Stimulated activated naive CD8-positive, alpha-beta T cell treated with anti-CD3 and anti-CD28 coated beads, Interleukin-15, Interleukin-2, amounts not matched to agents 100 ng/mL and 50 ng/mL, for 24 hours (primary cell): ENCODE results near the gene SULT1C4.
"Not testable (repeated sequence)": the region's sequence is repeated elsewhere in the genome, so short reads cannot be mapped to it uniquely, and the experiment has no call there.

Experiments
- H3K27ac Mint-ChIP-seq: one replicate; pipeline ENCODE4 v1.8.0; 2021; ENCODE audit warnings: mild to moderate bottlenecking, mixed read lengths
- H3K27me3 Mint-ChIP-seq: one replicate; pipeline ENCODE4 v1.8.0; 2021; ENCODE audit warnings: mixed read lengths
- H3K36me3 Mint-ChIP-seq: one replicate; pipeline ENCODE4 v1.8.0; 2021; ENCODE audit warnings: low read depth, mixed read lengths
- H3K4me1 Mint-ChIP-seq: one replicate; pipeline ENCODE4 v1.8.0; 2021; ENCODE audit warnings: low read depth, mixed read lengths
- H3K4me3 Mint-ChIP-seq: one replicate; pipeline ENCODE4 v1.8.0; 2021; ENCODE audit warnings: mild to moderate bottlenecking, mixed read lengths
- H3K9me3 Mint-ChIP-seq: one replicate; pipeline ENCODE4 v1.8.0; 2021; ENCODE audit warnings: mixed read lengths

The SULT1C4 gene

DNA sequence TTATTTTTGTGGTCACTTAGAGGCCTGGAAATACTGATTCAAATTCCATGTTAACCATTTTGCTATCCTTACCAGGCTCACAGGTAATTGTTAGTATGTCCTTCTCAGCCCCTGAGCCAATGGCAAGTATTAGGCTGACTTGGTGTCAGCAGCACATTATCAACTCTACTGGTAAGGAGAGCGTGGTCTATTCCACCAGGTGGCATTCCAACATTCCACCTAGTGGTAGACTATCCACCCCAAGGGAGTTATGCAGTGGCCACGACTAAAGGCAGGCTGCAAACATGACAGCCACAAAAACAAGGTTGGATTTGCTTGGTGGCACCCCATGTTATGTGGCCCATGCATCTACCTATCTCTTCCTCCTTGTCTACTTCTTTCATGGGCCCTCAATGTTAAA is 39.5 kb downstream of the SULT1C4 start:
- Mint-ChIP-seq H3K27ac (no peak overlapping the region), H3K4me1 (no peaks in the 10 kb centered on the region), H3K4me3 (no peak overlapping the region), H3K36me3 (no peaks in the 10 kb centered on the region), H3K27me3 (no peaks in the 10 kb centered on the region), H3K9me3 (no peaks in the 10 kb centered on the region)

DNA sequence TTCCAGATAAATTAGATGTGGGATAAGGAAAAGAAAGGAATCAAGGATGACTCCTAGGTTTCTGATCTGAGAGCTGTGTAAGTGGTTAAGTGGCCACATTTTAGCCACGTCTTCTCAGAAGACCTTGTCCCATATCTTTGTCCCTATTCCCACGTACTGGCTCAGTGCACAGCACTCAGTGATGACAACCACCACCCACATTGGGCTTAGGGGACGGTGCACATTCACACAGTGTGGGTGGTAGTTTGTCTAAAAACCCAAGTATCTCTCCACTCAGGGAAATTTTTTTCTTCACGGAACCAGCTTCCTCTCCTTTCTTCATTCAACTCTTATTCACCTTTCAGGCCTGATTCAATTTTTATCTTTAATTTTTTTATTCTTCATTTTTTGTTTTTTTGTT is 40.7 kb downstream of the SULT1C4 start:
- no peaks in the 10 kb centered on the region for H3K36me3 Mint-ChIP-seq
- peaks cover 9% of the 10 kb centered on the region for H3K27me3 Mint-ChIP-seq
- no peaks in the 10 kb centered on the region for H3K4me1 Mint-ChIP-seq
- no peak overlapping the region for H3K4me3 Mint-ChIP-seq
- no peak overlapping the region for H3K27ac Mint-ChIP-seq
- no peaks in the 10 kb centered on the region for H3K9me3 Mint-ChIP-seq

DNA sequence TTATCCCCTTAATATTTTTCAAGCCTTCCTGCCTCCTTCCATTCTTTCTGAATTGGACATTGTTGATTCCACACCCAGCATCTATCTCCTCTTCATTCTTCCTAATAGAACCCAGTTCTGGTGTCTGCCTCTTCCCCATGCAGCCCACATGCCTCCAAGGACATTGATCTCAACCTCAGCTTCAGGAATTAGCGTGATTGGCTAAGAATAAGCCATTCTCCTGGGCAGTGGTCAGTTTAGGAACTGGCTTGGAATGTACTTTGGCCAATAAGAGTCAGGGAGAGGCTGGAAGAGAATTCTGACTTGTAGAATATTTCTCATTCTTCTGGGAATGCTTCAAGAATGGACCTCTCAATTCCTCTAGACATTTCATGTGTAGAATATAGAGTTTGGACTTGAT is 45.3 kb downstream of the SULT1C4 start:
- no peak overlapping the region for H3K27ac Mint-ChIP-seq
- no peak overlapping the region for H3K4me3 Mint-ChIP-seq
- H3K9me3 Mint-ChIP-seq = no peaks in the 10 kb centered on the region
- peaks cover 13% of the 10 kb centered on the region for H3K27me3 Mint-ChIP-seq
- H3K4me1 Mint-ChIP-seq = no peaks in the 10 kb centered on the region
- H3K36me3 Mint-ChIP-seq = no peaks in the 10 kb centered on the region

DNA sequence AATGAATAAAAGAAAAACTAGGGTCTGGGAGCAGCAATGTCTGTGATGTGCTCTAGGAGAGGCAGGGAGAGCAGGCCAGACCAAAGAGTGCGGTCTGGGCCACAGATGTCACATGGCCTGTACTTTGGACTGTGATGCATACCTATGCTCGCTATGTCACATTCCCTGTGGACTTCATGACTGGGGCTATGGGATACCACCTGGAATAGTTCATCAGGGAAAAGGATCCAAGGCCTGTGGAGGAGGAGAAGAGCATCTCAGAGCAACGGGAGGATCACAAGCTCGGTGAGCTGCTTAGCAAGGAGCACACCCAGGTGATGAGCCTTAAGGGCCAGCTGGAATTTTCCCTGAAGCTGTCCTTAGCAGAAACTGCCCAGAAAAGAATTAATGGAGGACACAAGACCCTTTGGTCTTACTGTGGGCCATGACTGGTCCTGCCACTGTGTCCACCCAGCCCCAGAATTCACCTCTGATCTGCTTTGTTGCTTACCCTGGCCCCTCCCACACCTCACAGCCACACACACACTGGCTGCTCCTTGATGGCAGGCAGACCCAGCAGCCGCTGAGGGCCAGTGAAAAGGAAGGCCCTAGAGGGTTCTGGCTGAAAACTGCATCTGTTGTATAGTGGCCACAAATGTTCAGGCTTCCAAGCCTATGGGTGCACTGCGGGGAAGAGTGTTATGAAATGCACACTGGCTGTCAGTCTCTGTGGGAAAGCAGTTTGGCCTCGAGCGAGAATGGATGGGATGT is 45.9 kb downstream of the SULT1C4 start:
- Mint-ChIP-seq H3K9me3 (no peaks in the 10 kb centered on the region), H3K27ac (no peak overlapping the region), H3K27me3 (peaks cover 13% of the 10 kb centered on the region), H3K36me3 (no peaks in the 10 kb centered on the region), H3K4me3 (no peak overlapping the region), H3K4me1 (no peaks in the 10 kb centered on the region)

DNA sequence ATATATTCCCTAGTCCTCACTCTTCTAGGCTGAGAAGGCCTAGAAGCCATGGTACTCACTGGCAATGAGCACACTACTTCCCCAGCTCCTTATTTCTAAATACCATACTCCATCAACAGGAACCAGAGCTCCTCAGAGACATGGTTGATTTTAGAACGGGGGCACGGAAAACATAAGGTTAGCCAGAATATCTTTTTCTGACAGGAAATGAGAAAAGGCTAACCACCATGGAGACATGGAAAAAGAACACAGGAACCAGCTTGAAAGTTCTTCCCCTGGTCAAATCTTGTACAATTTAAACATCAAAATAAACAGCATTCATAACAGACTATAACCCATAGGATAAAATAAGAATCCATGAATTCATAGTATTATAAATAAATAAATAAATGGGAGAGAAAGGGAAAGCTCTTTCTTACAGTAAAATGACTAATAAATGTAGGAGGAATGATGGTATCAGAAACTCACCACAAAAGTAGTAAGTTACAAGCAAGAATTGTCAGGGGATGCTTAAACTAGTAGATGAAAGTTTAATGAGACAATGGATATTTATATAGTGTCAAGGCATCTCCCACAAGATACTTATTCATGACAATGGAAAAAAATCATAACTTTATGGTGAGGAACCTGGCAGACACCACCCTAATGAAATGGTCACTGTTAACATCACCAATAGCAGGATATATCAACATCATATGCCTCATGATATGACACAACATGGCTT is 50.7 kb downstream of the SULT1C4 start:
- H3K27me3 Mint-ChIP-seq = peaks cover 4% of the 10 kb centered on the region
- H3K4me3 Mint-ChIP-seq = no peak overlapping the region
- no peaks in the 10 kb centered on the region for H3K4me1 Mint-ChIP-seq
- H3K36me3 Mint-ChIP-seq = no peaks in the 10 kb centered on the region
- no peaks in the 10 kb centered on the region for H3K9me3 Mint-ChIP-seq
- no peak overlapping the region for H3K27ac Mint-ChIP-seq

DNA sequence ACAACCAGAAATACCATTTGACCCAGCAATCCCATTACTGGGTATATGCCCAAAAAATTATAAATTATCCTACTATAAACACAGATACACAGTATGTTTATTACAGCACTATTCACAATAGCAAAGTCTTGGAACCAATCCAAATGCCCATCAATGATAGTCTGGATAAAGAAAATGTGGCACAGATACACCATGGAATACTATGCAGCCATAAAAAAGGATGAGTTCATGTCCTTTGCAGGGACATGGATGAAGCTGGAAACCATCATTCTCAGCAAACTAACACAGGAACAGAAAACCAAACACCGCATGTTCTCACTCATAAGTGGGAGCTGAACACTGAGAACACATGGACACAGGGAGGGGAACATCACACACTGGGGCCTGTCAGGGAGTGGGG is 57.8 kb downstream of the SULT1C4 start:
- H3K27ac Mint-ChIP-seq = not testable (repeated sequence)
- peaks cover 14% of the 10 kb centered on the region for H3K4me1 Mint-ChIP-seq

DNA sequence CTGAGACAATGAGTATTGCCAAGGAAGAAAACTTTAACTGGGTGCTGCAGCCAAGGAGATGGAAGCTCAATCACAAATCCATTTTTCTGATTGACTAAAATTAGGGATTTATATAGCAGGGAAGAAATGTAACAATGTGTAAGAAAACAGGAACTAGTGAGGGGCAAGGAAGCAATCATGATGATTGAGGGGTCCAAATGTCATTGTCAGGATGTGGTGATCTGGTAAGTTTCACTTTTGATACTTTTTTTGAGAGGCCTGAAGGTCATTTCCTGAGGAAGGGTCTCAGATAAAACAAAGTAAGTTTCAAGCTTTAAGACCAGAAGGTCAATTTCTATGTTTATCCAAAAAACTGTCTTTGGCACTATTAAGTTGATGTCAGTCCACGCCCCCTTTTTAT is 59.2 kb downstream of the SULT1C4 start:
- Mint-ChIP-seq H3K27ac (peak overlapping the region; percentile 74), H3K9me3 (no peaks in the 10 kb centered on the region), H3K4me1 (peaks cover 14% of the 10 kb centered on the region), H3K36me3 (no peaks in the 10 kb centered on the region), H3K4me3 (peak overlapping the region; percentile 17), H3K27me3 (no peaks in the 10 kb centered on the region)

More for the DNA sequence above, 57.8 kb downstream of the SULT1C4 start:
- not testable (repeated sequence) for H3K36me3 Mint-ChIP-seq, H3K27me3 Mint-ChIP-seq, H3K4me3 Mint-ChIP-seq, H3K9me3 Mint-ChIP-seq
